Natural killer cell (primary cell): ENCODE measurements around the gene CCNL2. TPM values are rescaled to one million over a fixed set of nuclear protein-coding genes. Genes with fewer than 3 reads are reported as not detected.
"Not testable (repeated sequence)": the region's sequence is repeated elsewhere in the genome, so short reads cannot be mapped to it uniquely, and the experiment has no call there.

Experiments used
- ATAC-seq, 3 donors: fragments of 150-1000 bp in 2 of 3; fragments of 200-7000 bp in 1 of 3; cut with Tn5 transposase; 1 replicate in 1 of 3; 2 replicates in 2 of 3; pipeline ENCODE4 v1.10.0; 2021; ENCODE audit warnings: mild to moderate bottlenecking in 2 of 3, moderate library complexity in 2 of 3
- DNase-seq, 2 donors: peaks; one replicate each; pipeline versions ENCODE4 v3.0.0 to v3.0.0-alpha.2; 2013 to 2021; ENCODE audit warnings: mixed read lengths in 1 of 2
- H3K27ac ChIP-seq: one replicate; pipeline ENCODE4 v1.5.1; 2013; ENCODE audit warnings: mild to moderate bottlenecking, low read length
- H3K27me3 ChIP-seq: one replicate; pipeline ENCODE4 v1.6.1; 2013; ENCODE audit warnings: low read length; ENCODE audit not compliant: control insufficient read depth, insufficient read depth
- H3K36me3 ChIP-seq: one replicate; pipeline ENCODE4 v1.6.1; 2013; ENCODE audit warnings: low read length; ENCODE audit not compliant: control insufficient read depth, insufficient read depth
- H3K4me1 ChIP-seq: one replicate; pipeline ENCODE4 v1.6.1; 2013; ENCODE audit warnings: low read length; ENCODE audit not compliant: control insufficient read depth, insufficient read depth
- H3K4me3 ChIP-seq: one replicate; pipeline ENCODE4 v1.5.1; 2013; ENCODE audit warnings: low read length
- H3K9me3 ChIP-seq: one replicate; pipeline ENCODE4 v1.6.1; 2013; ENCODE audit warnings: low read length; ENCODE audit not compliant: control insufficient read depth, insufficient read depth
- H3K27ac Mint-ChIP-seq, 2 donors: one replicate each; pipeline ENCODE4 v1.8.0; 2022; ENCODE audit warnings: mild to moderate bottlenecking in 2 of 2, mixed read lengths in 2 of 2, moderate library complexity in 1 of 2
- H3K27me3 Mint-ChIP-seq, 2 donors: one replicate each; pipeline ENCODE4 v1.8.0; 2022; ENCODE audit warnings: low read depth in 2 of 2, mixed read lengths in 2 of 2
- H3K36me3 Mint-ChIP-seq: one replicate; pipeline ENCODE4 v1.8.0; 2022; ENCODE audit warnings: mixed read lengths
- H3K4me1 Mint-ChIP-seq, 2 donors: one replicate each; pipeline ENCODE4 v1.8.0; 2022; ENCODE audit warnings: mixed read lengths in 2 of 2
- H3K4me3 Mint-ChIP-seq: one replicate; pipeline ENCODE4 v1.8.0; 2022; ENCODE audit warnings: mild to moderate bottlenecking, moderate library complexity, mixed read lengths
- H3K9me3 Mint-ChIP-seq, 2 donors: one replicate each; pipeline ENCODE4 v1.8.0; 2022; ENCODE audit warnings: mixed read lengths in 2 of 2
- WGBS: methylation state at CpG from one replicate; pipeline ENCODE4 v1.1.7; 2013; ENCODE audit warnings: missing lambda C conversion rate; ENCODE audit not compliant: insufficient coverage; 5-methylcytosine and 5-hydroxymethylcytosine counted together
- intact Hi-C: fragments of 100-400 bp; cut with micrococcal nuclease; formaldehyde crosslinking; loops from one replicate; pipeline ENCODE4 v1.14.2; 2022
- total RNA-seq, 4 donors: library from RNA; stranded (reverse); fragments of 120-200 nt in 1 of 4; gene quantifications; one replicate each; pipeline versions ENCODE4 v1.2.3 to v1.2.4, GENCODE V29; 2013 to 2022
- TF ChIP-seq, protein P1 (sequence below): fragments of 200-600 bp; IDR thresholded peaks from one replicate; pipeline ENCODE4 v1.8.0; 2022; ENCODE audit warnings: antibody characterized with exemption

The CCNL2 gene
- total RNA-seq, 3 donors from 2014 or later (not counting 1 experiment from before 2014, with no cell fraction given) = 253 to 281 (median 274) TPM

- peaks cover 46% of the 10 kb centered on the region for H3K4me1 ChIP-seq
- no peaks in the 10 kb centered on the region for H3K27me3 ChIP-seq
- peak in 1 of 2 donors; percentile 43 for DNase-seq
- peaks cover 9% of the 10 kb centered on the region for H3K36me3 ChIP-seq
- H3K9me3 Mint-ChIP-seq = no peaks in the 10 kb centered on the region
- peaks cover 10 to 27% of the 10 kb centered on the region in 2 donors for H3K4me1 Mint-ChIP-seq
- 72% methylated on average over 16 of the region's 16 CpGs for WGBS
- H3K9me3 ChIP-seq = no peaks in the 10 kb centered on the region
- H3K4me3 ChIP-seq = no peak overlapping the region
- no peak overlapping the region for H3K27ac ChIP-seq
- ATAC-seq = no peak
- TF ChIP-seq, protein P1, sequence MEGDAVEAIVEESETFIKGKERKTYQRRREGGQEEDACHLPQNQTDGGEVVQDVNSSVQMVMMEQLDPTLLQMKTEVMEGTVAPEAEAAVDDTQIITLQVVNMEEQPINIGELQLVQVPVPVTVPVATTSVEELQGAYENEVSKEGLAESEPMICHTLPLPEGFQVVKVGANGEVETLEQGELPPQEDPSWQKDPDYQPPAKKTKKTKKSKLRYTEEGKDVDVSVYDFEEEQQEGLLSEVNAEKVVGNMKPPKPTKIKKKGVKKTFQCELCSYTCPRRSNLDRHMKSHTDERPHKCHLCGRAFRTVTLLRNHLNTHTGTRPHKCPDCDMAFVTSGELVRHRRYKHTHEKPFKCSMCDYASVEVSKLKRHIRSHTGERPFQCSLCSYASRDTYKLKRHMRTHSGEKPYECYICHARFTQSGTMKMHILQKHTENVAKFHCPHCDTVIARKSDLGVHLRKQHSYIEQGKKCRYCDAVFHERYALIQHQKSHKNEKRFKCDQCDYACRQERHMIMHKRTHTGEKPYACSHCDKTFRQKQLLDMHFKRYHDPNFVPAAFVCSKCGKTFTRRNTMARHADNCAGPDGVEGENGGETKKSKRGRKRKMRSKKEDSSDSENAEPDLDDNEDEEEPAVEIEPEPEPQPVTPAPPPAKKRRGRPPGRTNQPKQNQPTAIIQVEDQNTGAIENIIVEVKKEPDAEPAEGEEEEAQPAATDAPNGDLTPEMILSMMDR = no peak
- no peaks in the 10 kb centered on the region for H3K36me3 Mint-ChIP-seq
- no peaks in the 10 kb centered on the region for H3K27me3 Mint-ChIP-seq
- H3K27ac Mint-ChIP-seq = peak overlapping the region in 1 of 2 donors; percentile 79
- H3K4me3 Mint-ChIP-seq = peak overlapping the region; percentile 32
- intact Hi-C loops = no loop called here
Measured at GRCh38 chr1:1370771-1371300, 28.3 kb downstream of the CCNL2 start.

DNA sequence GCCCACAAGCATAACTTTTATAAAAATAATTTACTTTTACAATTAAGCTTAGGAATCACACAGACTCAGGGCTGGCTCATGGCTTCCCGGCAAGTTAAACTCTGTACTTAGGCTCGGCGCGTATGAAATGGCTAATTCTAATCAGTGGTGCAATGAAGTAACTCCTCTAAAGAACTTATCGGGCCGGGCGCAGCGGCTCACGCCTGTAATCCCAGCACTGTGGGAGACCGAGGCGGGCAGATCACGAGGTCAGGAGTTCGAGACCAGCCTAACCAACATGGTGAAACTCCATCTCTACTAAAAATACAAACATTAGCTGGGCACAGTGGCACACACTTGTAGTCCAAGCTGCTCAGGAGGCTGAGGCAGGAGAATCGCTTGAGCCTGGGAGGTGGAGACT lies 29.0 kb downstream of the CCNL2 start:
- H3K27ac Mint-ChIP-seq, H3K27me3 ChIP-seq, H3K4me3 ChIP-seq, H3K27ac ChIP-seq, H3K9me3 Mint-ChIP-seq, H3K27me3 Mint-ChIP-seq, H3K9me3 ChIP-seq, H3K4me3 Mint-ChIP-seq, H3K36me3 ChIP-seq, H3K36me3 Mint-ChIP-seq, DNase-seq, intact Hi-C loops, ATAC-seq: not testable (repeated sequence)
- peaks cover 42% of the 10 kb centered on the region for H3K4me1 ChIP-seq
- peaks cover 5 to 23% of the 10 kb centered on the region in 2 donors for H3K4me1 Mint-ChIP-seq
- WGBS = 90% methylated on average over 14 of the region's 14 CpGs

GRCh38 chr1:1367315-1367714 lies 31.8 kb downstream of the CCNL2 start:
- DNase-seq (no peak), ATAC-seq (no peak)
- Histone ChIP-seq H3K4me1 (peaks cover 19% of the 10 kb centered on the region), H3K4me3 (no peak overlapping the region), H3K36me3 (no peaks in the 10 kb centered on the region), H3K27ac (no peak overlapping the region), H3K9me3 (no peaks in the 10 kb centered on the region), H3K27me3 (no peaks in the 10 kb centered on the region)
- 93% methylated on average over 5 of the region's 5 CpGs for WGBS
- Mint-ChIP-seq H3K27me3 (no peaks in the 10 kb centered on the region), H3K4me3 (no peak overlapping the region), H3K4me1 (peaks cover 4 to 11% of the 10 kb centered on the region in 2 donors), H3K36me3 (no peaks in the 10 kb centered on the region), H3K9me3 (no peaks in the 10 kb centered on the region), H3K27ac (no peak overlapping the region)
- intact Hi-C loops = no loop called here
- TF ChIP-seq, protein P1 = no peak

DNA sequence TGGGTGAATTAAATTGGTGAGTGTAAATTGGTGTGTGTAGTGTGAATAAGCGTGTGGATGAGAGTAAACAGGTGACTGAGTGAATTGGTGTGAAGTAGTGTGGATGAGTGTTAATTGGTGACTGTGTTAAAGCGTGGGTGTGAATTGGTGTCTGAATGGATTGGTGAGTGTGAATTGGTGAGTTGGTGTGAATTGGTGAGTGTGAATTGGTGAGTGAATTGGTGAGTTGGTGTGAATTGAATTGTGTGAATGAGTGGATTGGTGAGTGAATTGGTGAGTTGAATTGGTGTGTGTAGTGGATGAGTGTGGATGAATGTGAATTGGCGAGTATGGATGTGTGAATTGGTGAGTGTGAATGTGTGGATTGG lies 32.5 kb downstream of the CCNL2 start:
- 83% methylated on average over 2 of the region's 3 CpGs for WGBS
- Mint-ChIP-seq H3K9me3 (no peaks in the 10 kb centered on the region), H3K4me3 (no peak overlapping the region), H3K36me3 (no peaks in the 10 kb centered on the region), H3K4me1 (peaks cover 0 to 7% of the 10 kb centered on the region in 2 donors), H3K27ac (no peak overlapping the region), H3K27me3 (no peaks in the 10 kb centered on the region)
- peaks cover 13% of the 10 kb centered on the region for H3K4me1 ChIP-seq
- H3K4me3 ChIP-seq = no peak overlapping the region
- H3K27me3 ChIP-seq = no peaks in the 10 kb centered on the region
- intact Hi-C loops = no loop called here
- H3K27ac ChIP-seq = no peak overlapping the region
- no peaks in the 10 kb centered on the region for H3K9me3 ChIP-seq
- H3K36me3 ChIP-seq = no peaks in the 10 kb centered on the region
- TF ChIP-seq, protein P1 = no peak
- no peak for DNase-seq
- no peak for ATAC-seq
